GM15510 (cell line): ENCODE results near the gene FAM124A.

Experiments used
- POLR2A ChIP-seq: IDR thresholded peaks from 3 replicates; pipeline ENCODE4 v1.6.1; 2011; ENCODE audit warnings: borderline replicate concordance; ENCODE audit not compliant: insufficient read length; ENCODE audit errors: extremely low read depth

FAM124A gene

DNA sequence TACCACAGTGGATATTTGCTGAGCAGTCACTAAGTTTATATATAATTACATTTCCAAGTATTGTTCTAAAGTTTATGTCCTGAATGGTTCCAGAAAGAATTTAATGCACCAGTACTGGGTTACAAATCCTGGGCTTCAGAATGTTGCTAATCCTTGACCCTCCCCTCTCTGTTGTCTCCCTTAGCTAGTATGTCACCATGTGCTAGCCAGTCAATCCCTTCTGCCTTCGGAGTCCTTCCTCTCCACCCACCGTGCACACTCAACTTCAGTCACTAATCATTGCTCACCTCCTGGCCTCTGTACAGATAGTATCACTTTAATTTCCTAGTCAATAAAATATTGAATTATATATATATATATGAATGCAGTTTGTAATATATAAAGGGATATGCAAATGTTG is 7.5 kb downstream of the FAM124A start:
- no peak for TF ChIP-seq POLR2A

DNA sequence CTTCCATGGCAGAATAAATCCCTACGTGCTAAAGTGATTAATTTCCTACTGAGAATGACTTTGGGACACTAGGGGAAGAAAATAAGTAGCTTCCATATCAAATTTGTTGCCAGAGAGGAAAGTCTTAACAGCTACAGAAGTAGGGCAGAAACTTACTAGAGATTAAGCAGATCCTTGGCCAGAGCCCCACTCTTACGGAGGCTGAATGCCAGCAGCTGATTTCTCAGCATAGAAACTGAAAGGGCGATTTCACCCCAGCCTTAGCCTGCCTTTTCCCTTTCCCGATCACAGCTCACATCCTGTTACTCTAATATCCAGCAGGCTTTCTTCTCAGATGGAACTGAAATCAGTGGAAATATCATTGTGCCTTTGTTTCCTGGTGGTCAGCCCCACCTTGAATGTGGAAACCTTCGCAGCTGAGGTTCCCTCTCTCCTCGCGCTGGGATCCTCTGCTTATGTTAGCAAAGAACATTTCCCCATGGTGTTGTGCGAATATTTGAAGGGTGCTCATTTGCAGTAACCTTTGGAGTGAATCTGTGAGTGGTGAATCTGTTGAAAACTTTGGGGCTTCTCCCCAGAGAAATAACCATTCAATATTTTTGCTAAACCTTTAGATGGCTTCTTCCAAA is 8.4 kb downstream of the FAM124A start:
- TF ChIP-seq POLR2A: no peak

DNA sequence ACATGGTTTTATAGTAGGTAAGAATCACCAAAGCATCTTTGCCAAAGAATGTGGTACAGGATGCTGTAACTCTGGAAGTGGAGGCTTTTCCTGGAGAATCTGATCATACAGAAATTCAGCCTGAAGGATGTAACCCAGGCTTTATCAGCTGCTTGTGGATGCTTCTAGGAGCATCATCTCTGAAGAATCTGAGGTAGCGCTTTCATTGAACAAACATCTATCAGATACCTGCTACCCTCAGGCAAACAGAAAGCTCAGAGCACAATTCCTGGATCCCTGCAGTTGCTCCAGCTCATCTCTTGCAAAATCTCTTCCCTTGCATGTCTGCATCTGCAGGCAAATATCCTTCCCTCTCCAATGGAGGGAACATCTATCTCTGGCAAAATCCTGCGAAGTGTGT is 9.3 kb downstream of the FAM124A start:
- TF ChIP-seq POLR2A: no peak

DNA sequence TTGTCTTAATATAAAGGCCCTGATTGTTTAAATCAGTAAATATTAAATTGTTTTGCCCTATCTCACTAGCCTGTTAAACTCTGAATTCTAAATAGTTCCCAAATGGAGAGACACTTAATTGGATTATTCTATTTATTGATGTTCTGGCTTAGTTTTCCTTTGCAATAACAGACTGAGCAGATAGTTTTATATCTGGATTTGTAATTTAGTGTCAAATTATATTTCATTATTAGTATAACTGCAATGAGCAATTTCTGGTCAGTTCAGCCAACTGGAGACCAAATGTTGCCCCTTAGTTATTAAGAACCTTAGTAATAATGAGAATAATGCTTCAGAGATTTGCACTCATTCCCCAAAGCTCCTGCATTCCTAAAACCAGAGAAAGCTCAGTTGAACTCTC is 10.1 kb downstream of the FAM124A start:
- TF ChIP-seq POLR2A: no peak

DNA sequence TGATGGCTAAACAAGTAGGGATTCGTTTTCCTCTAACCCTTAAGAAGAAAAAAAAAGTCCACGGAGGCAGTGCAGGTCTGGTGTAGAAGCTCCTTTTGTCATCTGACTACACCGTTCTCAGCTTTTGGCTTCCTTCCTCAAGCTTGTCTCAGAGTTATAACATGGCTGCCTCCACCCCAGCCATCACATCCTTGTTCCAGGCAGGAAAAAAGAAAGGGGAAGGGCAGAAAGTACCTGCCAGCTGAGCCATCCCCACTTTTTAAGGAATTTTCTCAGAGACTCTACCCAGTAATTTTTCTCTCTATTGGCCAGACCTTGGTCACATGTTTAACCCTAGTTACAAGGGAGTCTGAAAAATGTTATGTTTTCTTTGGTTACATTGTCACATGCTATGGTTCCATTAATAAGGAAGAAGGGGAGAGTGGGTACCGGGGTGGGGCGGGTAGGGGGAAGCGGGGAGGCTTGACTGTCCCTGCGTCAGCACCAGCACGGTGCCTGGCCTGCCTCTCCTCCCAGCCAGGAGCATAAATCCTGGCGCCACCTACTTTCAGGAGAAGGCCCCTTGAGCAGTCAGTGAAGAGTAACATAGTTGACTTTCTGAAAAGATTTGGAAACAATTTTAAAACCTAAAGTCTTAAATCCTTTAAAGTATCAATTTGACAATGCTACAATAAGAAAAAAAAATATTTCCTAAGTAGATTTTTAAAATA is 11.1 kb downstream of the FAM124A start:
- TF ChIP-seq POLR2A: no peak

DNA sequence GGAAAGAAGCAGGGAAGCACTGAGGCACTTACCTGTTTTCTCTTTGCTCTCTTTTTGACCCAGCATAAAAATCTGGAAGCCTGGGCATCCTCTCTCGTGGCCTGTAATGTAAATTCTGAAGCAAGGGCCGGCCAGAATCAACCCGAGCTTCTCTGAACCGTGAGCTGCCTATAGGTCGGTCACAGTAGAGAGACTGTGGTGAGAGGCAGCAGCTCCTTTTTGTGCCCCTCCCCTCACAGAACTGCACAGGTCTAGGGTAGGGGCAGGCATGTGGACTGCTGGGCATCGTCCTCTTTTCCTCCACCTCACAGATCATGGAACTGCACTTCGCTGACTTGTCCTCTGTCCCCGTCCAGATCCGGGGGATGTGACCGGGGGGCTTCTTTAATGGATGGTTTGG is 12.5 kb downstream of the FAM124A start:
- TF ChIP-seq POLR2A: no peak

DNA sequence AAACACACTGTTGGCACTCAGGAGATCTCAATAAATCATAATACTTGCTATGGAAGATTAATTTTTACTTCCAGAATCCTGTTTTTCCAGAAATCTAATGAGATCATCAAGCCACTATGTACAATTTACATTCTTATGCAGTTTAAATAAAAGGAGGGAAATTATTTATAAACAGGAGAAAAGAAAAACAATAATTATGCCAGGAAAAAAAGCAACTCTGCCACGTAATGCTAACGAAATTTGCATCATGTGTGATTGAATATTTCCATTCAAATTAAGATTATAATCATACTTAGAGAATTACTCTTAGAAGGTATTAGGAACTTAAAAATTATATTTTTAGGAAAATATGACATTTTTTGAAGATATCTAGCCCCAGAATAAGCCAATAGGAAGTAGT is 13.0 kb downstream of the FAM124A start:
- no peak for TF ChIP-seq POLR2A

DNA sequence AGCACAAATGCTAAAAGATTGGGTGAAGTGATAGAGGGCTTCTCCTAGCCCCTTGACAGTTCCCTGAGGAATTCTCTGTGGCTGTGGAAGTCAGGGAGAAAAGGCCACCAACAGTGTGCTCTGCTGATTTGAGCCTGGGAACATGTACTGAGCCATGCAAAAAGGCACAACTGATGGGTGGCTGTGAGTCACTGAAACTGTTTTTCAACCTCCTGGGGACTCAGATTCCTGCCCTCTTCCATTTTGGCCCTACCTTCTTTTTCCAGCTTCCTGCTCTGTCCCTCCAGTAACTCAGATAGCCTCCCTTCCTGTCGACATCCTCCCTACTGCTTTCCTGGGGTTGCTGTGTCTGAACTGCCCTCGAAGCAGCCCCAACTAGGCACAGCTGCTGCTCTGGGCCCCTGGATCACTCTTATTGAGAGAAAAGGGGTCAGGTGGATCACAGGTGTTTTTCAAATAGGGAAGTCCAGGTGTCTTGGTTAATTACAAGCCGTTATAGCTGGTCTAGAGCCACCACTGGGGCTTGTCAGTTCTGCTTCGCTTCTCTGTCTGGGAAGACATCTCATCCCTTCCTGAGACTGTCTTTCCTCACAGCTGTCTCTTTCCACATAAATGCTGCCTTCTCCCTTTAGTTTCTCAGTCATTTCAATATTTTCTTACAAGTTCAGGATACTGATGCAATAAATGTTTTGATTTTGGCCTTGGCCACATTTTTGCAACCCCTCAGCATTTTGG is 13.7 kb downstream of the FAM124A start:
- TF ChIP-seq POLR2A: no peak

DNA sequence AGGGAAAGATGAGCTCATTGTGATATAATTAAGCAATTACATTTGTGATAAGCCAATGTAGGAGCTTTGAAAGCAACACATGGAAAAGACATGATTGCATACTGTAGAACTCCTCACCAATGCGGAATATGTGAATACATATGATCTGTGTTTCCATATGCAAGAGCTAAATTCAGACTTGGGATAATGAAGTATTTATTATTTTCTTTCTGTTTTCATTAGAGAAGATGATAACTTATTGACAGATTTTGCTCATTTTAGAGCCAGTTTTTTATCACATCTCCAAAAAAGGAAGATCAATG is 14.2 kb downstream of the FAM124A start:
- no peak for TF ChIP-seq POLR2A

DNA sequence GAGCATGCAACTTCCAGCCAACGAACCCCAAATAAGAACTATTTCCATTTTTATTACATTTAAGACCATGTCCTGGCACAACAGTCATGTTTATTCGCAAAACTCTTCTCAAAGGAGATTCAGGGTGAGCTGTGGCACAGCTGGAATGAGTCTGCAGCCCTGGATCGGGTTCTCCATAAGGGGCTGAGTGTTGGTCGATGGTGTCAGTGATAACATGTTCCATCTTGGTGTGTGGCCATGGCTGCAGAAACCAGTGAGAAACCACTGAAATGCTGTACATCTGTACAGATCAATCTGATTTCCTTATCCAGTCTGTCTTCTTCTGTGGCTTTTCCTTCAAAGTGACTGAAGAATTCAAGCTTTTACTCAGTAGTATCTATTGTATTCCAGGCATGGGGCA is 15.2 kb downstream of the FAM124A start:
- TF ChIP-seq POLR2A: no peak

DNA sequence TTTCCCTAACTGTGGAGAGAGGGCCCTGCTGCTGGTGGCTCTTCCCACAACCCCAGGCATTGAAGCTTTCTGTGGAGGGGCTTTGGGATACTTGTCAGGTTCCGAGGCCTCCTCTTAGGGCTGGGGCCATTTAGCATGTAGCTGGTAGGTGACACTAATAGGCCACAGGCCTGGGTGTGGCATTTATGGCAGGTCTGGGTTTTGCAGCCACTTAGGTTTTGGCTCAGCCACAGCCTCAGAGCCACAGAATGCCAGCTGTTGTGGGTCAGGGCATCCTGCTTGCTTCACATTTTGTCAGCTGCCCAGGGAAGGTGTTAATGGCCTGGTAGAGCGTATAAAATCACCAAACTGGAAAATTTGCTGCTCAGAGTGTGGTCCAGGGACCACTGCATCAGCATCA is 15.7 kb downstream of the FAM124A start:
- TF ChIP-seq POLR2A: no peak

DNA sequence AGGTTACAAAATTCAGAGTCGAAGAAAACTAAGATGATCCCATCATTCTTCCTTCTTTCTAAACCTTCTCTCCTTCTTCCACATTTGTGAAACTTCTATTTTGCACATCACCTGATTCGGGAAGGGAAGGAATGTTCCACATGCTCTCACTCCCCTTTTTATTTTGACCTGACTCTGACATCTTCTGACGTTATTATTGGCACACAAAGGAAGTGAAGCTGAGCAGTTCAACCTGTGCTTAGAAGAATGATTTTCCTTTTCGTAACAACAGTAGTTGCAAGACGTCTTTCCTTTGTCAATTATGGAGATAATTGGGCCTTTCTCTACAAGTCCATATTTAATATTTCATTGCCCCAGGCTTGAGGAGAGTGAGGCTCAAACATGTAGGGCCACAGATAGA is 18.0 kb downstream of the FAM124A start:
- no peak for TF ChIP-seq POLR2A

DNA sequence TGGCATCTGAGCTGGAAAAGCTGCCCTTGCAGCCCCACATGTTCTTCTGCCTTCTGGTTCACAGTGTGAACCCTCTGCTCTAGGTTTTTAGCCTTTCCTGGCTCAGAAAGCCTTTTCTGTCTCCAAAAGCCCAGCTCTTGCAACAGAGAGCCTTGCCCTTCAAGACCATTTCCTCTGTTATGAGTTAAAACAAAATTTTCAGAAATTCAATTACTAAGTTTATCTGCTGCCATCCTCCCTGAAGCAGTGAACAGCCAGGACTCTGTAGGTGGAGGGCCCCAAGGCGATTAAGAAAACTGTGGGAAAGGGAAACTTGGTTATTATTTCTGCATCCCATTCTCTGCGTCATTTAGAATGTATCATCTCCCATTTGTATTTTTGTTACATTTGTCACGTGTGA is 18.8 kb downstream of the FAM124A start:
- TF ChIP-seq POLR2A: no peak

DNA sequence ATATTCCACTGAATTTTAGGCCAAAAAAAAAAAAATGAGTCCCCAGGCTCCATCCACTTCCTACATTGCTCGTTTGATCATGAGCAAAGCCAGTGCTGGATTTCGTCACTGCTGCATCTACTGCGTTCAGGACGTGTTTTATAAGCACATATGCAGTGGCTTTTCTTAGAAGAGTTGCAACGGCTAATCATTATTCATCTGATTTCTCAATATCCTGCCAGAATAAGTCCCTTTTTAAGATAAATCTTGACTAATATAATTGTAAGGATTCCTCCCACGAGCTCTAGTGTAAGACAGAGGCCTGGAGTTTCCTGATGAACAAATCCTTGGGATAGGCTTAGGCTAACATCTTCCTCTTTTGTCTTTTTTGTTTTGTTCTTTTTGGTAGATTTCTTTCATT is 19.5 kb downstream of the FAM124A start:
- no peak for TF ChIP-seq POLR2A

DNA sequence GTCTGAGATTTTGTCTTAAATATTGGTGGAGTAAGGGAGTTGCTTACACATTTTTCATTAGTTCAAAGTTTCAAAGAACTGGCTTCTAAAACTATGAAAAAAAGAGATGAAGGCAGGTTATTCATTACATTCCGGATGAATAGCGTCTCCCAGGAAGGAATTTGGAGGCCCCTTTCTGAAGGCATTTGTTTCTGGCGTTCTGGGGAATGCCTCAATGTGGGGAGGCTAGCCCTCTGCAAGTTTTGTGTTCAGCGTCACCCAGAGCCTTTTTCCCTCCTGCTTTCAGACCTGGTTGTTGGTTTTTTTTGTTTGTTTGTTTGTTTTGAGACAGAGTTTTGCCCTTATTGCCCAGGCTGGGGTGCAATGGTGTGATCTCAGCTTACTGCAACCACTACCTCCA is 21.0 kb downstream of the FAM124A start:
- no peak for TF ChIP-seq POLR2A

DNA sequence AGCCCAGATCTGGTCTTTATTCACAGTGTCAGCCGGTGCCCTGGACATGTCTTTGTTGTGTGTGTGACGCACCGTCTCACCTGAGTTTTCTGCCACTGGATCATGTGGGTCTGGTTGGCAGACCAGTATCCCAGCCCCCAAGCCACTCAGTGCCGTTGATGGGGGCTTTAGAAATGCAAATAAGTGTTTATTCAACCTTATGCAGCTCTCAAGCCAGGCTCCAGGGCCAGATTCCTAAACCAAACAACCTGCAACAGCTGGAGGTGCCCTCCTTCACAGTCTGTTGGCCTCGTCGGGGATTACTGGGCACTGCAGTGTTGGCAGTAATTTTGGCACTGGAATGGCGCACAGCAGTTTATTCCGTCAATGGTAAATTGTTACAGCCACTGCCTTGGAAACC is 21.6 kb downstream of the FAM124A start:
- TF ChIP-seq POLR2A: no peak
